ENCODE measurements around the gene SVIL. TPM values are rescaled to one million over a fixed set of nuclear protein-coding genes. Genes with fewer than 3 reads are reported as not detected.

The SVIL gene
- total and polyA plus RNA-seq, 4 donors, result 3.1 to 26.0 (median 9.4) TPM

- H3K27me3 ChIP-seq (ENCODE audit: control insufficient read depth in 4 of 4, insufficient read depth in 4 of 4, low read length in 3 of 4), result no peaks in the 10 kb centered on the region
- TF ChIP-seq SP1 (IDR thresholded peaks at IDR 0.05) (no peak), RAD21 (IDR thresholded peaks at IDR 0.05) (no peak), EGR1 (IDR thresholded peaks at IDR 0.05; ENCODE audit: low read depth in 2 of 2) (no peak), TAF1 (conservative IDR thresholded peaks at IDR 0.05) (no peak), HNF4A (conservative IDR thresholded peaks at IDR 0.05) (no peak), MAX (IDR thresholded peaks at IDR 0.05) (no peak), FOXA1 (IDR thresholded peaks at IDR 0.05) (no peak)
- no peak for DNase-seq (ENCODE audit: low spot score)
- H3K36me3 ChIP-seq (ENCODE audit: control insufficient read depth in 4 of 4, insufficient read depth in 3 of 4, low read depth in 1 of 4, low read length in 3 of 4), result no peaks in the 10 kb centered on the region
- H3K4me3 ChIP-seq (ENCODE audit: low read depth in 1 of 3, low read length in 3 of 3), result no peak overlapping the region
- no peak overlapping the region for H3K9ac ChIP-seq (ENCODE audit: low read depth in 1 of 2, low read length in 2 of 2)
- no peak overlapping the region for H3K27ac ChIP-seq (ENCODE audit: low read depth in 1 of 2, low read length in 2 of 2)
- H3K9me3 ChIP-seq (ENCODE audit: control insufficient read depth in 4 of 4, low read length in 3 of 4), result no peaks in the 10 kb centered on the region
- 82% methylated on average over 12 of the region's 12 CpGs for WGBS
- H3K4me1 ChIP-seq (ENCODE audit: control insufficient read depth in 4 of 4, insufficient read depth in 4 of 4, low read length in 3 of 4), result peaks cover 3 to 10% (median 9%) of the 10 kb centered on the region in 4 donors
Observed at GRCh38 chr10:29643771-29644501, 9.2 kb upstream of the SVIL start.

- Histone ChIP-seq H3K4me3 (ENCODE audit: low read depth in 1 of 3, low read length in 3 of 3) (no peak overlapping the region), H3K27me3 (ENCODE audit: control insufficient read depth in 4 of 4, insufficient read depth in 4 of 4, low read length in 3 of 4) (no peaks in the 10 kb centered on the region), H3K9me3 (ENCODE audit: control insufficient read depth in 4 of 4, low read length in 3 of 4) (no peaks in the 10 kb centered on the region), H3K27ac (ENCODE audit: low read depth in 1 of 2, low read length in 2 of 2) (no peak overlapping the region), H3K36me3 (ENCODE audit: control insufficient read depth in 4 of 4, insufficient read depth in 3 of 4, low read depth in 1 of 4, low read length in 3 of 4) (no peaks in the 10 kb centered on the region), H3K4me1 (ENCODE audit: control insufficient read depth in 4 of 4, insufficient read depth in 4 of 4, low read length in 3 of 4) (peaks cover 0 to under 1% (median under 1%) of the 10 kb centered on the region in 4 donors), H3K9ac (ENCODE audit: low read depth in 1 of 2, low read length in 2 of 2) (no peak overlapping the region)
- TF ChIP-seq TAF1 (conservative IDR thresholded peaks at IDR 0.05) (no peak), MAX (IDR thresholded peaks at IDR 0.05) (no peak), HNF4G (IDR thresholded peaks at IDR 0.05) (no peak), ATF3 (IDR thresholded peaks at IDR 0.05) (no peak), GABPA (IDR thresholded peaks at IDR 0.05 in 1 of 2, conservative IDR thresholded peaks at IDR 0.05 in 1 of 2) (no peak), CTCF (IDR thresholded peaks at IDR 0.05; ENCODE audit: low read depth, low read length, missing input control) (no peak), ZBTB33 (IDR thresholded peaks at IDR 0.05) (no peak), HNF4A (conservative IDR thresholded peaks at IDR 0.05) (no peak), RXRA (IDR thresholded peaks at IDR 0.05) (no peak), REST (IDR thresholded peaks at IDR 0.05) (no peak)
- DNase-seq (ENCODE audit: low spot score), result no peak
Observed at GRCh38 chr10:29642990-29643389, 8.2 kb upstream of the SVIL start.
